ENCODE data around the gene ICAM2.

Gene ICAM2

GRCh38 chr17:63976702-63977101, 43.7 kb downstream of the ICAM2 start:
- TF ChIP-seq POLR2AphosphoS5 (IDR thresholded peaks at IDR 0.05; ENCODE audit: low read depth, low read length): no peak
- TF ChIP-seq SIN3A (IDR thresholded peaks at IDR 0.05; ENCODE audit: borderline replicate concordance, insufficient read depth, low read length): no peak
- TF ChIP-seq FOXP2 (optimal IDR thresholded peaks at IDR 0.05; ENCODE audit: borderline replicate concordance, extremely low read depth, extremely low read length, insufficient read depth): no peak
- no peak for TF ChIP-seq REST (IDR thresholded peaks at IDR 0.05; ENCODE audit: insufficient read depth in 1 of 2, low read depth in 2 of 2, low read length in 2 of 2)
- no peak for TF ChIP-seq TAF1 (IDR thresholded peaks at IDR 0.05; ENCODE audit: borderline replicate concordance, insufficient read depth, low read length)

- no peak for TF ChIP-seq FOXP2 (optimal IDR thresholded peaks at IDR 0.05; ENCODE audit: borderline replicate concordance, extremely low read depth, extremely low read length, insufficient read depth)
Observed at GRCh38 chr17:63975541-63976092, 44.8 kb downstream of the ICAM2 start.

GRCh38 chr17:63974594-63975192, 45.7 kb downstream of the ICAM2 start:
- TF ChIP-seq POLR2AphosphoS5 (IDR thresholded peaks at IDR 0.05; ENCODE audit: low read depth, low read length) (no peak), SIN3A (IDR thresholded peaks at IDR 0.05; ENCODE audit: borderline replicate concordance, insufficient read depth, low read length) (no peak), FOXP2 (optimal IDR thresholded peaks at IDR 0.05; ENCODE audit: borderline replicate concordance, extremely low read depth, extremely low read length, insufficient read depth) (no peak), REST (IDR thresholded peaks at IDR 0.05; ENCODE audit: insufficient read depth in 1 of 2, low read depth in 2 of 2, low read length in 2 of 2) (no peak), TAF1 (IDR thresholded peaks at IDR 0.05; ENCODE audit: borderline replicate concordance, insufficient read depth, low read length) (no peak)

GRCh38 chr17:63973930-63974593, 46.4 kb downstream of the ICAM2 start:
- no peak for TF ChIP-seq FOXP2 (optimal IDR thresholded peaks at IDR 0.05; ENCODE audit: borderline replicate concordance, extremely low read depth, extremely low read length, insufficient read depth)
- TF ChIP-seq REST (IDR thresholded peaks at IDR 0.05; ENCODE audit: insufficient read depth in 1 of 2, low read depth in 2 of 2, low read length in 2 of 2): no peak
- TF ChIP-seq SIN3A (IDR thresholded peaks at IDR 0.05; ENCODE audit: borderline replicate concordance, insufficient read depth, low read length): no peak
- no peak for TF ChIP-seq POLR2AphosphoS5 (IDR thresholded peaks at IDR 0.05; ENCODE audit: low read depth, low read length)
- TF ChIP-seq TAF1 (IDR thresholded peaks at IDR 0.05; ENCODE audit: borderline replicate concordance, insufficient read depth, low read length): no peak

GRCh38 chr17:63973247-63973646, 47.2 kb downstream of the ICAM2 start:
- TF ChIP-seq TAF1 (IDR thresholded peaks at IDR 0.05; ENCODE audit: borderline replicate concordance, insufficient read depth, low read length): no peak
- TF ChIP-seq POLR2AphosphoS5 (IDR thresholded peaks at IDR 0.05; ENCODE audit: low read depth, low read length): no peak
- no peak for TF ChIP-seq REST (IDR thresholded peaks at IDR 0.05; ENCODE audit: insufficient read depth in 1 of 2, low read depth in 2 of 2, low read length in 2 of 2)
- no peak for TF ChIP-seq SIN3A (IDR thresholded peaks at IDR 0.05; ENCODE audit: borderline replicate concordance, insufficient read depth, low read length)
- TF ChIP-seq FOXP2 (optimal IDR thresholded peaks at IDR 0.05; ENCODE audit: borderline replicate concordance, extremely low read depth, extremely low read length, insufficient read depth): no peak
